NCI-H2107 (cell line): Measurements from ENCODE around the gene SOX2.

Source experiments
- DNase-seq: peaks from one replicate; lab custom pipeline; 2025; lab: John Stamatoyannopoulos, UW

The SOX2 gene

GRCh38 chr3:181704421-181705085, 7.2 kb upstream of the SOX2 start:
- DNase-seq = no peak

DNA sequence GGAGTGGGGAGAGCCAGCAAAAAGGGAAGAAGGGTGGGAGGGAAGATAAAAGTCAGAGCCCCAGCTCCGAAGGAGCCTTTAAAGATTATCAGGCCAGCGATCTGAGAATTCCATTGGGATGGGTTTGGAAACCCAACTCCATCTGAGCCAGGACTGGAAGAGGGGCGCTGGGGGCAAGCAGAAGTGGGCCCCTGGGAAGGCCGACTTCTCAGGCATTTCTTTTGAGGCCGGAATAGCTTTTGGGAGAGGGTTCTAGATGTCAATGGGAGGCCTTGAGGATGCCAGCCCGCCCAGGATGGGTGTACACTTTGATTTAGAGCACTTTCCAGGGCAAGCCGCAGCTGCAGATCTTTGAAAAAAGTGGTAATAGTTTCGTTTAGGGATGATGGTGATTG, 6.6 kb upstream of the SOX2 start:
- no peak for DNase-seq

- no peak for DNase-seq
Observed at GRCh38 chr3:181707980-181708379, 3.7 kb upstream of the SOX2 start.

GRCh38 chr3:181709537-181710279, 2.0 kb upstream of the SOX2 start:
- peak; percentile 87 for DNase-seq

GRCh38 chr3:181710345-181711291, 1.1 kb upstream of the SOX2 start:
- peak; percentile 53 for DNase-seq

DNA sequence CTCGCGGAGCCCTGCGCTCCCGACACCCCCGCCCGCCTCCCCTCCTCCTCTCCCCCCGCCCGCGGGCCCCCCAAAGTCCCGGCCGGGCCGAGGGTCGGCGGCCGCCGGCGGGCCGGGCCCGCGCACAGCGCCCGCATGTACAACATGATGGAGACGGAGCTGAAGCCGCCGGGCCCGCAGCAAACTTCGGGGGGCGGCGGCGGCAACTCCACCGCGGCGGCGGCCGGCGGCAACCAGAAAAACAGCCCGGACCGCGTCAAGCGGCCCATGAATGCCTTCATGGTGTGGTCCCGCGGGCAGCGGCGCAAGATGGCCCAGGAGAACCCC, 464 bp downstream of the SOX2 start:
- no peak for DNase-seq

GRCh38 chr3:181712553-181713279, 991 bp downstream of the SOX2 start:
- DNase-seq = peak; percentile 84

DNA sequence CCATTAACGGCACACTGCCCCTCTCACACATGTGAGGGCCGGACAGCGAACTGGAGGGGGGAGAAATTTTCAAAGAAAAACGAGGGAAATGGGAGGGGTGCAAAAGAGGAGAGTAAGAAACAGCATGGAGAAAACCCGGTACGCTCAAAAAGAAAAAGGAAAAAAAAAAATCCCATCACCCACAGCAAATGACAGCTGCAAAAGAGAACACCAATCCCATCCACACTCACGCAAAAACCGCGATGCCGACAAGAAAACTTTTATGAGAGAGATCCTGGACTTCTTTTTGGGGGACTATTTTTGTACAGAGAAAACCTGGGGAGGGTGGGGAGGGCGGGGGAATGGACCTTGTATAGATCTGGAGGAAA, 1.5 kb downstream of the SOX2 start:
- DNase-seq = peak; percentile 25

- DNase-seq = no peak
Observed at GRCh38 chr3:181713676-181714612, 2.2 kb downstream of the SOX2 start.

- no peak for DNase-seq
Observed at GRCh38 chr3:181715571-181716340, 4.0 kb downstream of the SOX2 start.

- DNase-seq = no peak
Observed at GRCh38 chr3:181716966-181717365, 5.2 kb downstream of the SOX2 start.

DNA sequence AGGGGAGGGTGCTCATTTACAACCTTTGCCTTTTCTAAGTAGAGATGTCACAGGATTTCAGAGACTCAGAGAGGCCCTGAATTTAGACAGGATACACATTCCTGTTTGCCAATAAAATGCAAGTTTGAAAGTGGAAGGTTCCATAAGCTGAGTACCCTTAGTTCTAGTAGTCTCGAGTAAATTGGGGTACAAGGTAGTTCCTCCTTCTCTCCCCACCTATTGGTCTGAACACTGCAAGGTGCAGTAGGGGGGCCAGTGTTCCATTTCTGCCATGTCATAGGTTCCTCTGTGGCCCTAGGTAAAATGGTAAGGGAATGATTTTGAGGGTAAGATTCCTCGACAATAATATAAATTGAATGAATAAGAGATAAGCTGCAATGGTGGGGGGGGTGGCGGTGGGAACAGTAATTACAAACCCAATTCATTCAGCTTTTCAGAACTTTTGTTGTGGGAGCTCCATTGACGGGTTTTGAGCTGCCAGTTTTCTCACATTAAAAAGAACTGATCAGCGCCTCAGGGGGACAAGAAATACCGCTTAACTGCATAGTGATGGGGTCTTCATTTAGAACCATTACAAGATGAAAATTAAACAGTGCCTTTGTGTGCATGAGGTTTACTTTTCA, 5.9 kb downstream of the SOX2 start:
- no peak for DNase-seq

DNA sequence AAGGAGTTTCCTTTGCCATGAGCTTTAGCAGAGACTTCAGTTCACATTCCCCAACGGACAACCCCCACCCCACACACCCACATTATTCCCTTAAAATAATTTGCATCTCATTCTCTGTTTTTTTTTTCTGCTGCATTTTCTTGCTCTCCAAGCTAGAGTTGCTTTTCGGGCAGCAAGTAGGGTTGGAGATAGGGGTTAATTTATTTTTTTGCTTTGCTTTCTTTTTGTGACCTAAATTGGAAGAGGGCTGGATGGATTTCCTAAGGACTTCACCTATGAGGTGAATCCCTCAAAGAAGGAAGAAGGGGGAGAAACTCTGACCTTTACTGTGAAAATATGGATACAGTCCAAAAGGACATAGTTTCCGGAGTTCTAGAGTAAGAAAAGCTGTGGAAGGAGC, 6.6 kb downstream of the SOX2 start:
- no peak for DNase-seq

- no peak for DNase-seq
Observed at GRCh38 chr3:181718987-181719911, 7.5 kb downstream of the SOX2 start.

DNA sequence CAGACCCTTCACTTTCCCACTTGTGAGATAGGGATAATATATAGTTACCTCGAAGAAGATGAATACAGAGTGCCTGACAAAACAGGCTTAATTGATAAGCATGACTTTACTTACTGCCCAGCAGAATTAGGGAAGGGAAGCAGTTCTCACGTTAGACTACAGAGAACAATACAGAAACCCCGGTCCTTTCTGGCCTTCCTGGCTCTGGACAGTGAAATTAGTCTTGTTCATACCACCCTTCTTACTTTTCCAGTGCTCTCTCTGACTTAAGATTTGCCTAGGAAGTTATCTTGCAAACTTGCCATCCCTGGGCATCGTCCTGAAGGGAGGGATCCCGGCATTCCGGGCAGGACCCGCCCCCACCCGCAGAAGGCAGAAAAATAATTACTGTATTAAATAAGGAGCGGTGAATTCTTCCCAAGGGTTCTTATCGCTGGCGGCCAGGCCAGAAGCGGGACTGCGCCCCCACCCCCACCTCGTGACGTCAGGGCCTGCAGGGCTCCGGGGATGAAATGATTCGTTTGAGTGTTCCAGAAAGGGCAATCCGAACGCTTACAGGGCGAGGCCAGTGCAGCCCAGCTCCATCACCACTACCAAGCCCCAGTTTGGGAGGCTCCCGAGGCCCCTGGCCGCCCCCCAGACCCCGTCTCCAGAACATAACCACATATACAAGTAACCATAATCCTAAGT, 8.4 kb downstream of the SOX2 start:
- DNase-seq = no peak

DNA sequence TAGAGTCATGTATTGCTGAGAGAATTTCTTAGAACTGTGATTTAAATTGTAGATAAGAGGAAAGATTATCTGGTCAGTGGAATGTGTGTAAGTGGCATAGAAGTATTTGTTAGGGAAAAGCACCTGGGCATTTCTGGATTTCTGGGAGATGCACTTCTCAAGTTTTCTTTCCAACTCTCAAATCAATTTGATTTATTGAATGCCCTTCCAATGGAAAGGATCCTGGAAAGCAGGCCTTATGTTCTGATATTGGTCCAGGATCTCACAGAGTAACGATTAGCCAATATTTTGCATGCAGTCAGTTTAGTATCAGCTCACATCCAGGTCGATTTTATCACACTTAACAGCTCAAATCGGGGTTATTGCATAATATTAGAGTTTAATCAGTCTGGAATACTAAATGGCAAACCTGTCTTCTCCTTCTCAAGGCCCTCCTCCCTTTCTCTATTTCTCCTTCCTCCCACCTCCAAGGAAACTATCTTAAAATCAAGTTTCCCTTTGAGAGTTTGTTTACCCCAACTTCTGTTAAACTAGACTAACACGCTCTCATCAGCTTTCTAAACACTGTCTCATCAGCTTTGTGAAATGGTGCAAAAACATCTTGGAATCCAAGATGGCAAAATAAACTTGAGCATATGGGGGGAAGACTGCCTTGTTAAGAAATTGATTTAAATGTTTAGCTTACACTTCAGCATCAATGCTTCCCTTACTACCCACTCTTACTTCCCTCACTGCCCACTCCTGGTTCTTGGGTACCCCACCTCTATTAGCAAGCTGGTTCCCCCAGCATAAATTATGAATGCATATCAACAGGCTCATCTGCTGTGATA, 9.5 kb downstream of the SOX2 start:
- no peak for DNase-seq

GRCh38 chr3:181722156-181722555, 10.4 kb downstream of the SOX2 start:
- no peak for DNase-seq
